HepG2 (cell line): Measurements from ENCODE around the gene HSPA5. TPM values are rescaled to one million over a fixed set of nuclear protein-coding genes. Genes with fewer than 3 reads are reported as not detected.

ENCODE experiments used
- AFF4 ChIP-seq: sonication (generic); formaldehyde crosslinking; IDR thresholded peaks from 2 replicates; pipeline ENCODE4 v1.4.0; 2020; ENCODE audit warnings: missing genetic modification reagents
- BRF2 ChIP-seq: sonication (generic); formaldehyde crosslinking; IDR thresholded peaks from 2 replicates; pipeline ENCODE4 v1.8.1; 2022; ENCODE audit warnings: mild to moderate bottlenecking, missing genetic modification reagents
- IKZF4 ChIP-seq: sonication (generic); formaldehyde crosslinking; IDR thresholded peaks from 2 replicates; pipeline ENCODE4 v1.5.1; 2020; ENCODE audit warnings: borderline replicate concordance, mild to moderate bottlenecking, low read depth, missing genetic modification reagents; ENCODE audit errors: not compliant biosample characterization
- KLF13 ChIP-seq: sonication (generic); formaldehyde crosslinking; IDR thresholded peaks from 2 replicates; pipeline ENCODE4 v1.4.0; 2020; ENCODE audit warnings: mild to moderate bottlenecking, missing genetic modification reagents
- ONECUT2 ChIP-seq: sonication (generic); formaldehyde crosslinking; IDR thresholded peaks from 2 replicates; pipeline ENCODE4 v1.4.0; 2020; ENCODE audit warnings: missing genetic modification reagents
- SIX4 ChIP-seq: sonication (generic); formaldehyde crosslinking; IDR thresholded peaks from 2 replicates; pipeline ENCODE4 v1.4.0; 2020; ENCODE audit warnings: missing genetic modification reagents
- ZBTB21 ChIP-seq: sonication (generic); formaldehyde crosslinking; IDR thresholded peaks from 2 replicates; pipeline ENCODE4 v1.4.0; 2020; ENCODE audit warnings: missing genetic modification reagents
- ZBTB37 ChIP-seq: sonication (generic); formaldehyde crosslinking; IDR thresholded peaks from 2 replicates; pipeline ENCODE4 v1.4.0; 2020; ENCODE audit warnings: mild to moderate bottlenecking, missing genetic modification reagents
- ZNF24 ChIP-seq: fragments of 450-650 bp; IDR thresholded peaks from 2 replicates; pipeline ENCODE4 v1.6.1; 2017; ENCODE audit warnings: antibody characterized with exemption, mild to moderate bottlenecking
- ZNF260 ChIP-seq: sonication (generic); formaldehyde crosslinking; IDR thresholded peaks from 2 replicates; pipeline ENCODE4 v1.4.0; 2020; ENCODE audit warnings: missing genetic modification reagents, low read depth, mild to moderate bottlenecking, borderline replicate concordance
- ZNF513 ChIP-seq: sonication (generic); formaldehyde crosslinking; conservative IDR thresholded peaks from 2 replicates; pipeline ENCODE4 v1.5.0; 2020; ENCODE audit warnings: missing genetic modification reagents
- ZNF75D ChIP-seq: sonication (generic); formaldehyde crosslinking; IDR thresholded peaks from 2 replicates; pipeline ENCODE4 v1.8.1; 2023; ENCODE audit warnings: missing genetic modification reagents, mild to moderate bottlenecking, borderline replicate concordance
- ZNF782 ChIP-seq: sonication (generic); formaldehyde crosslinking; IDR thresholded peaks from 2 replicates; pipeline ENCODE4 v1.4.0; 2020; ENCODE audit warnings: missing genetic modification reagents, mild to moderate bottlenecking, borderline replicate concordance
- polyA plus RNA-seq, 8 experiments: library from polyadenylated mRNA; depleted of rRNA in 3 of 8; stranded (reverse) in 7 of 8; unstranded in 1 of 8; fragments of >200 nt; fragmentation: Illumina TruSeq in 4 of 8; extraction: Trizol in 4 of 8; gene quantifications; 2 replicates each; pipeline versions ENCODE4 v1.2.1 to v1.2.3, GENCODE V29; 2011 to 2016; ENCODE audit warnings: low read depth in 4 of 8, missing spikeins in 1 of 8, mixed read lengths in 1 of 8; ENCODE audit not compliant: insufficient read depth in 1 of 8
- total RNA-seq, 5 experiments: library from RNA; depleted of rRNA; stranded (reverse); fragments of >200 nt; fragmentation: Illumina TruSeq; extraction: Trizol; gene quantifications; 2 replicates each; pipeline ENCODE4 v1.2.3, GENCODE V29; 2016; ENCODE audit warnings: low read depth in 1 of 5
- TF ChIP-seq, protein P1 (sequence below): sonication (generic); formaldehyde crosslinking; IDR thresholded peaks from 2 replicates; pipeline ENCODE4 v1.4.0; 2020; ENCODE audit warnings: missing genetic modification reagents, borderline replicate concordance

Gene HSPA5
- total and polyA plus RNA-seq, 2 of the 13 experiments (the other 11 are each of a cell fraction or from before 2014, with no cell fraction given): 201 to 206 TPM

GRCh38 chr9:125241000-125241862 lies at the start of gene HSPA5 (continued):
- TF ChIP-seq ZNF513 (CRISPR knock-in tag) (0 out of 2 replicates have a peak, but pooled peaks have one; percentile 48), ZBTB21 (CRISPR knock-in tag) (0 out of 2 replicates have a peak, but pooled peaks have one; percentile 7), SIX4 (CRISPR knock-in tag) (peak; percentile 41; the same call in 1 of the 2 replicates), AFF4 (CRISPR knock-in tag) (peak; percentile 78), BRF2 (no peak), ZNF782 (CRISPR knock-in tag) (peak; percentile 71; the same call in 1 of the 2 replicates), ZBTB37 (CRISPR knock-in tag) (no peak), ZNF260 (no peak), KLF13 (CRISPR knock-in tag) (no peak), ONECUT2 (CRISPR knock-in tag) (no peak), ZNF75D (CRISPR knock-in tag) (no peak), ZNF24 (no peak), IKZF4 (peak; percentile 56)
- TF ChIP-seq, protein P1, sequence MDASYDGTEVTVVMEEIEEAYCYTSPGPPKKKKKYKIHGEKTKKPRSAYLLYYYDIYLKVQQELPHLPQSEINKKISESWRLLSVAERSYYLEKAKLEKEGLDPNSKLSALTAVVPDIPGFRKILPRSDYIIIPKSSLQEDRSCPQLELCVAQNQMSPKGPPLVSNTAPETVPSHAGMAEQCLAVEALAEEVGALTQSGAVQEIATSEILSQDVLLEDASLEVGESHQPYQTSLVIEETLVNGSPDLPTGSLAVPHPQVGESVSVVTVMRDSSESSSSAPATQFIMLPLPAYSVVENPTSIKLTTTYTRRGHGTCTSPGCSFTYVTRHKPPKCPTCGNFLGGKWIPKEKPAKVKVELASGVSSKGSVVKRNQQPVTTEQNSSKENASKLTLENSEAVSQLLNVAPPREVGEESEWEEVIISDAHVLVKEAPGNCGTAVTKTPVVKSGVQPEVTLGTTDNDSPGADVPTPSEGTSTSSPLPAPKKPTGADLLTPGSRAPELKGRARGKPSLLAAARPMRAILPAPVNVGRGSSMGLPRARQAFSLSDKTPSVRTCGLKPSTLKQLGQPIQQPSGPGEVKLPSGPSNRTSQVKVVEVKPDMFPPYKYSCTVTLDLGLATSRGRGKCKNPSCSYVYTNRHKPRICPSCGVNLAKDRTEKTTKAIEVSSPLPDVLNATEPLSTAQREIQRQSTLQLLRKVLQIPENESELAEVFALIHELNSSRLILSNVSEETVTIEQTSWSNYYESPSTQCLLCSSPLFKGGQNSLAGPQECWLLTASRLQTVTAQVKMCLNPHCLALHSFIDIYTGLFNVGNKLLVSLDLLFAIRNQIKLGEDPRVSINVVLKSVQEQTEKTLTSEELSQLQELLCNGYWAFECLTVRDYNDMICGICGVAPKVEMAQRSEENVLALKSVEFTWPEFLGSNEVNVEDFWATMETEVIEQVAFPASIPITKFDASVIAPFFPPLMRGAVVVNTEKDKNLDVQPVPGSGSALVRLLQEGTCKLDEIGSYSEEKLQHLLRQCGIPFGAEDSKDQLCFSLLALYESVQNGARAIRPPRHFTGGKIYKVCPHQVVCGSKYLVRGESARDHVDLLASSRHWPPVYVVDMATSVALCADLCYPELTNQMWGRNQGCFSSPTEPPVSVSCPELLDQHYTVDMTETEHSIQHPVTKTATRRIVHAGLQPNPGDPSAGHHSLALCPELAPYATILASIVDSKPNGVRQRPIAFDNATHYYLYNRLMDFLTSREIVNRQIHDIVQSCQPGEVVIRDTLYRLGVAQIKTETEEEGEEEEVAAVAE: peak; percentile 78
